Measurements from ENCODE around the gene PPP1R3D. TPM values are rescaled to one million over a fixed set of nuclear protein-coding genes. Genes with fewer than 3 reads are reported as not detected.

The PPP1R3D gene, protein sequence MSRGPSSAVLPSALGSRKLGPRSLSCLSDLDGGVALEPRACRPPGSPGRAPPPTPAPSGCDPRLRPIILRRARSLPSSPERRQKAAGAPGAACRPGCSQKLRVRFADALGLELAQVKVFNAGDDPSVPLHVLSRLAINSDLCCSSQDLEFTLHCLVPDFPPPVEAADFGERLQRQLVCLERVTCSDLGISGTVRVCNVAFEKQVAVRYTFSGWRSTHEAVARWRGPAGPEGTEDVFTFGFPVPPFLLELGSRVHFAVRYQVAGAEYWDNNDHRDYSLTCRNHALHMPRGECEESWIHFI
- total RNA-seq, result 5.4 and 8.9 TPM in 2 replicates

GRCh38 chr20:59940129-59940955 lies at the start of gene PPP1R3D, which contains the start of gene FAM217B:
Gene PPP1R3D (minus strand): TSS chr20:59940305. CDS start chr20:59939931, 374 bp downstream.
Gene FAM217B (plus strand): TSS chr20:59940389. CDS start chr20:59943944, 3,555 bp downstream.

GRCh38 chr20:59958123-59958522 lies 18.0 kb upstream of the PPP1R3D start, which contains the start of gene CDH26:
Gene CDH26 (plus strand): TSS chr20:59958423. CDS start chr20:59958727, 304 bp downstream.

DNA sequence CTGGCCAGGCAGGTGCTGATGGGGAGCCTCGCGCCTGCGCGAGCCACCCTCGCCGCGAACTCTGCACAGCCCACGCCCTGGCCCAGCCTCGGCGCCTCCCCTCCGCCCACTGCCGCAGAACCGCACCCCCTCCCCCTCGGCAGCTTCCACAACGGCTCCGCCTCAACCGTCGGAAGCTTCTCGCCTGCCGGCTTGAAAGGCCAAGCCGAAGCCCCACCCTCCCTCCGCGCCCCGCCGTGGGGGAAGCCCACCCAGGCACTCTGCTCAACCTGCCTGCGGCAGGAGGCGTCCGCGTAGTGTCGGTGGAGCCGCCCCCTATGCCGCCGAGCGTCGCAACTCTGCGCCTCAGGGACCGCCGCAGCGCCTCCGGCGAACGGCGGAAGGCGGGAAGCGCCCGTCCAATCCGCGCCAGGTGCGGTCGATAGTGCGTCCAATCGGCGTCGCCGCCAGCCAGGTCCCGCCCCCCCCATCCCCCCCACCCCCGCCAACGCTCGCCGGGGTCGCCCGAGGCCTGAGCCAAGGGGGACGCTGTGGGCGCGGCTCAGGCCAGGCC lies 6.7 kb downstream of the PPP1R3D start, which contains the start of gene SYCP2:
TSS of gene SYCP2 (minus strand) at position 342 of the 553 bp plus-strand sequence. CDS start 11,224 bp downstream, outside the sequence.

Other genes starting within 250 kb of the PPP1R3D start
- gene SYCP2, start 6.7 kb downstream of the PPP1R3D start, total RNA-seq, result 0.44 and 0.50 TPM in 2 replicates
- gene FAM217B, start 84 bp upstream of the PPP1R3D start, total RNA-seq, result 3.8 and 3.9 TPM in 2 replicates
- gene CDH26, start 18.1 kb upstream of the PPP1R3D start, total RNA-seq, result 0.50 TPM in 1 of 2 replicates, not detected in the other

Data from smooth muscle cell of trachea (primary cell).